ENCODE measurements around the gene TTC19.
"Not testable (repeated sequence)": the region's sequence is repeated elsewhere in the genome, so short reads cannot be mapped to it uniquely, and the experiment has no call there.

The TTC19 gene

GRCh38 chr17:16036261-16036660, 36.6 kb downstream of the TTC19 start:
- DNase-seq: no peak

GRCh38 chr17:16037636-16038035, 38.0 kb downstream of the TTC19 start:
- no peak for DNase-seq

- no peak for DNase-seq
These were observed 41.2 kb downstream of the TTC19 start for GRCh38 chr17:16040710-16041251.

GRCh38 chr17:16044487-16044886, 44.9 kb downstream of the TTC19 start:
- DNase-seq: no peak

GRCh38 chr17:16046966-16047365, 47.3 kb downstream of the TTC19 start:
- no peak for DNase-seq

- no peak for DNase-seq
These were observed 49.3 kb downstream of the TTC19 start for GRCh38 chr17:16048811-16049449.

- no peak for DNase-seq
These were observed 51.2 kb downstream of the TTC19 start for GRCh38 chr17:16050844-16051243.

- DNase-seq: no peak
These were observed 52.9 kb downstream of the TTC19 start for GRCh38 chr17:16052486-16052885.

GRCh38 chr17:16055139-16055538, 55.5 kb downstream of the TTC19 start:
- not testable (repeated sequence) for DNase-seq

- DNase-seq: no peak
These were observed 62.0 kb downstream of the TTC19 start for GRCh38 chr17:16061631-16062030.

GRCh38 chr17:16066125-16066524, 66.5 kb downstream of the TTC19 start:
- no peak for DNase-seq

GRCh38 chr17:16068323-16068722, 68.7 kb downstream of the TTC19 start:
- no peak for DNase-seq

- no peak for DNase-seq
These were observed 72.4 kb downstream of the TTC19 start for GRCh38 chr17:16072031-16072430.

GRCh38 chr17:16073845-16074244, 74.2 kb downstream of the TTC19 start:
- no peak for DNase-seq

GRCh38 chr17:16074423-16074822, 74.8 kb downstream of the TTC19 start:
- no peak for DNase-seq

- no peak for DNase-seq
These were observed 76.3 kb downstream of the TTC19 start for GRCh38 chr17:16075949-16076348.
